HCT116 (cell line): ENCODE data around the gene GPN2. TPM values are rescaled to one million over a fixed set of nuclear protein-coding genes. Genes with fewer than 3 reads are reported as not detected.
A peak's percentile ranks its signal among the peaks of the same experiment; 100 is the strongest.
"Not testable (repeated sequence)": the region's sequence is repeated elsewhere in the genome, so short reads cannot be mapped to it uniquely, and the experiment has no call there.

ENCODE experiments used
- ATAC-seq: fragments of 200-7000 bp; cut with Tn5 transposase; 2 replicates; pipeline ENCODE4 v1.9.1; 2020; ENCODE audit warnings: mild to moderate bottlenecking, moderate library complexity
- BruUV-seq: library from RNA; stranded (reverse); fragments of 400-500 nt; replicated peaks from 2 replicates; lab custom pipeline; 2021; lab: Mats Ljungman, UMichigan
- CTCF ChIA-PET: fragments of 300-600 bp; sonication (Branson Sonifier 250); formaldehyde crosslinking; loops from one replicate; lab custom pipeline; 2021; ENCODE audit warnings: antibody characterized with exemption; lab: Charles Lee
- POLR2A ChIA-PET: fragments of 300-600, 350-600 bp; sonication (Branson Sonifier 250); formaldehyde crosslinking; loops from one replicate; lab custom pipeline; 2021; ENCODE audit warnings: antibody characterized with exemption; lab: Charles Lee
- RAD21 ChIA-PET, 2 experiments: fragments of 300-600 bp; sonication (Branson Sonifier 250); formaldehyde crosslinking; loops; one replicate each; lab custom pipeline; 2023; ENCODE audit warnings: low total read pairs in 2 of 2; ENCODE audit not compliant: uncharacterized antibody in 2 of 2, unreplicated experiment in 2 of 2, low non-redundant PET in 1 of 2; lab: Charles Lee
- DNase-seq: peaks from one replicate; pipeline ENCODE4 v3.0.0-alpha.2; 2010; ENCODE audit warnings: low read depth, low spot score
- H2AFZ ChIP-seq: fragments of 200-600 bp; shearing (Covaris generic), sonication (generic); 2 replicates; pipeline ENCODE4 v1.6.1; 2017; ENCODE audit warnings: low read depth, mixed run types, mixed read lengths, antibody characterized with exemption, low read length; ENCODE audit not compliant: poor library complexity, severe bottlenecking
- H3K27ac ChIP-seq: 2 replicates; pipeline ENCODE4 v1.5.1; 2012; ENCODE audit warnings: low read depth, low read length
- H3K27me3 ChIP-seq: fragments of 200-600 bp; sonication (generic); 2 replicates; pipeline ENCODE4 v1.6.1; 2016; ENCODE audit warnings: mixed run types, low read length, mixed read lengths; ENCODE audit not compliant: insufficient read depth
- H3K36me3 ChIP-seq, 2 experiments: fragments of 200-500 bp in 1 of 2; fragments of 200-600 bp in 1 of 2; sonication (Bioruptor generic) in 1 of 2; sonication (generic) in 1 of 2; 2 replicates each; pipeline versions ENCODE4 v1.5.1 to v1.6.1; 2014 to 2016; ENCODE audit warnings: low read length in 2 of 2, inconsistent platforms in 1 of 2, mixed read lengths in 1 of 2, mixed run types in 1 of 2; ENCODE audit not compliant: insufficient read depth in 2 of 2, control insufficient read depth in 1 of 2
- H3K4me1 ChIP-seq, 2 experiments: fragments of 200-600 bp in 1 of 2; sonication (generic) in 1 of 2; 2 replicates each; pipeline versions ENCODE4 v1.5.1 to v1.6.1; 2012 to 2017; ENCODE audit warnings: low read length in 2 of 2, inconsistent platforms in 1 of 2, mild to moderate bottlenecking in 1 of 2, mixed read lengths in 1 of 2, mixed run types in 1 of 2, moderate library complexity in 1 of 2; ENCODE audit not compliant: insufficient read depth in 2 of 2, control insufficient read depth in 1 of 2
- H3K4me2 ChIP-seq: fragments of 200-600 bp; sonication (generic); 2 replicates; pipeline ENCODE4 v1.6.1; 2017; ENCODE audit warnings: mixed run types, low read length, mixed read lengths
- H3K4me3 ChIP-seq, 2 experiments: fragments of 200-600 bp in 1 of 2; sonication (generic) in 1 of 2; replicated peaks in 1 of 2; 2 replicates each; pipeline ENCODE4 v1.5.1; 2011 to 2016; ENCODE audit warnings: low read length in 2 of 2, control low read depth in 1 of 2, low read depth in 1 of 2, mild to moderate bottlenecking in 1 of 2, mixed read lengths in 1 of 2, mixed run types in 1 of 2
- H3K79me2 ChIP-seq: fragments of 200-600 bp; sonication (generic); 2 replicates; pipeline ENCODE4 v1.6.1; 2017; ENCODE audit warnings: mild to moderate bottlenecking, mixed run types, low read length, moderate library complexity, mixed read lengths; ENCODE audit not compliant: insufficient read depth
- H3K9ac ChIP-seq: fragments of 200-600 bp; sonication (generic); 2 replicates; pipeline ENCODE4 v1.6.1; 2016; ENCODE audit warnings: low read length, mixed read lengths
- H3K9me2 ChIP-seq: fragments of 200-600 bp; sonication (generic), shearing (Covaris generic); 2 replicates; pipeline ENCODE4 v1.6.1; 2017; ENCODE audit warnings: mixed run types, mild to moderate bottlenecking, moderate library complexity; ENCODE audit not compliant: insufficient read depth
- H3K9me3 ChIP-seq, 2 experiments: fragments of 200-500 bp in 1 of 2; fragments of 200-600 bp in 1 of 2; sonication (Bioruptor generic) in 1 of 2; sonication (generic) in 1 of 2; 2 replicates each; pipeline ENCODE4 v1.6.1; 2014 to 2017; ENCODE audit warnings: low read length in 2 of 2, mixed read lengths in 2 of 2, inconsistent platforms in 1 of 2, low read depth in 1 of 2, mild to moderate bottlenecking in 1 of 2, mixed run types in 1 of 2, moderate library complexity in 1 of 2; ENCODE audit not compliant: control insufficient read depth in 1 of 2, insufficient read depth in 1 of 2
- H4K20me1 ChIP-seq: fragments of 200-600 bp; sonication (generic), shearing (Covaris generic); 2 replicates; pipeline ENCODE4 v1.6.1; 2017; ENCODE audit warnings: mixed run types, mild to moderate bottlenecking, moderate library complexity; ENCODE audit not compliant: insufficient read depth
- ATF3 ChIP-seq: IDR thresholded peaks from 2 replicates; pipeline ENCODE4 v1.6.1; 2012
- FOSL1 ChIP-seq: IDR thresholded peaks from 2 replicates; pipeline ENCODE4 v1.6.1; 2012; ENCODE audit warnings: low read depth
- JUND ChIP-seq: IDR thresholded peaks from 2 replicates; pipeline ENCODE4 v1.6.1; 2012
- POLR2A ChIP-seq: IDR thresholded peaks from 2 replicates; pipeline ENCODE4 v1.7.0; 2011; ENCODE audit warnings: borderline replicate concordance; ENCODE audit not compliant: insufficient read depth, insufficient read length; ENCODE audit errors: extremely low read depth
- POLR2AphosphoS5 ChIP-seq: IDR thresholded peaks from 2 replicates; pipeline ENCODE4 v1.6.1; 2011; ENCODE audit warnings: mild to moderate bottlenecking, low read depth, low read length, moderate library complexity
- REST ChIP-seq: IDR thresholded peaks from 2 replicates; pipeline ENCODE4 v1.6.1; 2012; ENCODE audit warnings: low read depth
- ZBTB33 ChIP-seq: IDR thresholded peaks from 2 replicates; pipeline ENCODE4 v1.6.1; 2011; ENCODE audit warnings: mild to moderate bottlenecking, low read length, moderate library complexity; ENCODE audit not compliant: insufficient replicate concordance; ENCODE audit errors: extremely low read depth
- ZNF274 ChIP-seq: fragments of 200-500 bp; sonication (Bioruptor generic); IDR thresholded peaks from 2 replicates; pipeline ENCODE4 v1.6.1; 2014; ENCODE audit warnings: mild to moderate bottlenecking, low read depth, low read length, inconsistent platforms
- intact Hi-C: fragments of 100-400 bp; cut with micrococcal nuclease; formaldehyde crosslinking; loops from 2 replicates; pipeline ENCODE4 v1.10.0; 2022
- total RNA-seq: library from RNA; stranded (reverse); gene quantifications from one replicate; pipeline ENCODE4 v1.2.1, GENCODE V29; 2021; ENCODE audit not compliant: unreplicated experiment

GPN2 gene
- total RNA-seq, 1 experiment from 2014 or later = 37.2 TPM

GRCh38 chr1:26874896-26875295 lies 15.2 kb downstream of the GPN2 start:
- H3K27ac ChIP-seq = no peak overlapping the region
- no peaks in the 10 kb centered on the region for H3K9me3 ChIP-seq
- no peak overlapping the region for H2AFZ ChIP-seq
- RAD21 ChIA-PET = no interaction called here
- H3K9ac ChIP-seq = no peak overlapping the region
- no peak overlapping the region for H3K4me3 ChIP-seq
- H3K9me2 ChIP-seq = no peaks in the 10 kb centered on the region
- BruUV-seq = no TSS peak
- TF ChIP-seq ZBTB33 (no peak), JUND (no peak), ATF3 (no peak), ZNF274 (no peak), FOSL1 (no peak), POLR2AphosphoS5 (peak; percentile 29; the same call in 1 of the 2 replicates), REST (no peak), POLR2A (no peak)
- H3K36me3 ChIP-seq = peaks cover 4 to 11% of the 10 kb centered on the region in 2 experiments; a peak in 2 of 4 replicates
- intact Hi-C loops = no loop called here
- no peaks in the 10 kb centered on the region for H3K79me2 ChIP-seq
- POLR2A ChIA-PET = interaction anchor here (2.6 kb wide), 1 partner anchor 10 kb away, joined by 10 read pairs; no protein-coding TSS in a partner anchor
- no peak overlapping the region for H3K4me2 ChIP-seq
- CTCF ChIA-PET = no interaction called here
- ATAC-seq = no peak
- no peaks in the 10 kb centered on the region for H3K27me3 ChIP-seq
- DNase-seq = no peak
- H3K4me1 ChIP-seq = peaks cover 9 to 63% of the 10 kb centered on the region in 2 experiments
- H4K20me1 ChIP-seq = no peaks in the 10 kb centered on the region

- ChIA-PET CTCF (interaction anchor here (2.3 kb wide), 1 partner anchor 18 kb away, joined by 6 read pairs; no protein-coding TSS in a partner anchor), RAD21 (interaction anchor here in 1 of 2 experiments (0.6 kb wide), 1 partner anchor 86 kb away, joined by 3 read pairs; no protein-coding TSS in a partner anchor), POLR2A (interaction anchor here (1.8 to 2.6 kb wide), 2 partner anchors 8 to 14 kb away, joined by 7 to 10 read pairs; no protein-coding TSS in a partner anchor)
- ATAC-seq, DNase-seq, H2AFZ ChIP-seq, H3K27ac ChIP-seq, BruUV-seq, intact Hi-C loops, H3K4me3 ChIP-seq, H3K9me3 ChIP-seq, H3K9me2 ChIP-seq, H3K27me3 ChIP-seq, H4K20me1 ChIP-seq, H3K79me2 ChIP-seq, H3K9ac ChIP-seq: not testable (repeated sequence)
- Histone ChIP-seq H3K4me2 (peak overlapping the region; percentile 51), H3K4me1 (peaks cover 11 to 74% of the 10 kb centered on the region in 2 experiments), H3K36me3 (peaks cover 0 to 11% of the 10 kb centered on the region in 2 experiments; a peak in 1 of 4 replicates)
Measured at GRCh38 chr1:26873097-26873496, 17.0 kb downstream of the GPN2 start.
